Left lung (tissue), 14 donors: ENCODE data around the gene CLCA2. TPM values are rescaled to one million over a fixed set of nuclear protein-coding genes. Genes with fewer than 3 reads are reported as not detected.

Experiments used
- ATAC-seq: fragments of 200-7000 bp; cut with Tn5 transposase; one replicate; pipeline ENCODE4 v1.9.1; 2020; ENCODE audit warnings: moderate library complexity
- DNase-seq, 4 donors: peaks; one replicate each; pipeline ENCODE4 v3.0.0-alpha.2; 2013 to 2020
- H3K27ac ChIP-seq, 2 donors: fragments of 200-600 bp; sonication (generic) in 1 of 2; one replicate each; pipeline versions ENCODE4 v1.5.0 to v1.8.0; 2020 to 2021
- H3K27me3 ChIP-seq, 2 donors: fragments of 200-600 bp; sonication (generic) in 1 of 2; one replicate each; pipeline versions ENCODE4 v1.5.0 to v1.8.0; 2020 to 2021
- H3K36me3 ChIP-seq, 2 donors: fragments of 200-600 bp; sonication (generic) in 1 of 2; one replicate each; pipeline versions ENCODE4 v1.5.0 to v1.8.0; 2020 to 2021
- H3K4me1 ChIP-seq, 2 donors: fragments of 200-600 bp; one replicate each; pipeline ENCODE4 v1.8.0; 2021
- H3K4me3 ChIP-seq, 2 donors: fragments of 200-600 bp; sonication (generic) in 1 of 2; one replicate each; pipeline versions ENCODE4 v1.5.0 to v1.8.0; 2020 to 2021; ENCODE audit warnings: mild to moderate bottlenecking in 1 of 2
- H3K9me3 ChIP-seq, 2 donors: fragments of 200-600 bp; sonication (generic) in 1 of 2; one replicate each; pipeline versions ENCODE4 v1.5.0 to v1.8.0; 2020 to 2021
- CTCF ChIP-seq, 2 donors: fragments of 200-600 bp; sonication (generic) in 1 of 2; IDR thresholded peaks; one replicate each; pipeline versions ENCODE4 v1.5.0 to v1.8.0; 2021; ENCODE audit warnings: antibody characterized with exemption in 2 of 2
- intact Hi-C, 2 donors: fragments of 100-400 bp; cut with DNase I; formaldehyde crosslinking; loops; one replicate each; pipeline versions ENCODE4 v1.11.2 to v1.14.2; 2022
- long read RNA-seq, 12 donors: library from polyadenylated mRNA in 2 of 12; unstranded in 2 of 12; transcript quantifications; one replicate each; pipeline ENCODE4 v2.0.0 and lab custom pipeline, GENCODE V29; 2019 to 2026
- polyA plus RNA-seq, 6 donors: library from polyadenylated mRNA; unstranded; fragments of 120-200 nt; gene quantifications; one replicate each; pipeline ENCODE4 v1.2.1, GENCODE V29; 2013; ENCODE audit not compliant: insufficient read length in 6 of 6
- total RNA-seq, 2 donors: library from RNA; stranded (reverse); fragmentation: NEBNext Ultra II Directional; extraction: Animal tissue kit (Norgen Biotek cat#: 25700); gene quantifications; one replicate each; pipeline ENCODE4 v1.2.1, GENCODE V29; 2021
- donor health status: DM: no; HTN: yes; CAD: no.
- donor health status: DM: no; HTN: no; CAD: no.

CLCA2 gene, protein sequence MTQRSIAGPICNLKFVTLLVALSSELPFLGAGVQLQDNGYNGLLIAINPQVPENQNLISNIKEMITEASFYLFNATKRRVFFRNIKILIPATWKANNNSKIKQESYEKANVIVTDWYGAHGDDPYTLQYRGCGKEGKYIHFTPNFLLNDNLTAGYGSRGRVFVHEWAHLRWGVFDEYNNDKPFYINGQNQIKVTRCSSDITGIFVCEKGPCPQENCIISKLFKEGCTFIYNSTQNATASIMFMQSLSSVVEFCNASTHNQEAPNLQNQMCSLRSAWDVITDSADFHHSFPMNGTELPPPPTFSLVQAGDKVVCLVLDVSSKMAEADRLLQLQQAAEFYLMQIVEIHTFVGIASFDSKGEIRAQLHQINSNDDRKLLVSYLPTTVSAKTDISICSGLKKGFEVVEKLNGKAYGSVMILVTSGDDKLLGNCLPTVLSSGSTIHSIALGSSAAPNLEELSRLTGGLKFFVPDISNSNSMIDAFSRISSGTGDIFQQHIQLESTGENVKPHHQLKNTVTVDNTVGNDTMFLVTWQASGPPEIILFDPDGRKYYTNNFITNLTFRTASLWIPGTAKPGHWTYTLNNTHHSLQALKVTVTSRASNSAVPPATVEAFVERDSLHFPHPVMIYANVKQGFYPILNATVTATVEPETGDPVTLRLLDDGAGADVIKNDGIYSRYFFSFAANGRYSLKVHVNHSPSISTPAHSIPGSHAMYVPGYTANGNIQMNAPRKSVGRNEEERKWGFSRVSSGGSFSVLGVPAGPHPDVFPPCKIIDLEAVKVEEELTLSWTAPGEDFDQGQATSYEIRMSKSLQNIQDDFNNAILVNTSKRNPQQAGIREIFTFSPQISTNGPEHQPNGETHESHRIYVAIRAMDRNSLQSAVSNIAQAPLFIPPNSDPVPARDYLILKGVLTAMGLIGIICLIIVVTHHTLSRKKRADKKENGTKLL
- total RNA-seq (under 1 TPM; 0.38 to 0.42 TPM), polyA plus RNA-seq (under 1 TPM; 0.13 to 0.18 (median 0.16) TPM)
- long read RNA-seq, donor 1, result 0 reads
- long read RNA-seq, donor 2, result 0 reads
- long read RNA-seq, donor 3, result 0 reads
- long read RNA-seq, donor 4, result 0 reads
- long read RNA-seq, donor 5, result 0 reads
- long read RNA-seq, donor 6, result 0 reads
- long read RNA-seq, donor 7, result 0 reads
- long read RNA-seq, donor 8, result 0 reads
- long read RNA-seq, donor 9, result 0 reads
- long read RNA-seq, donor 10, result 0 reads
- long read RNA-seq, donor 11, result 0 reads
- long read RNA-seq, donor 12, result 0 reads

- intact Hi-C loops, result no loop called here
- Histone ChIP-seq H3K4me1 (peaks cover 0 to 3% of the 10 kb centered on the region in 2 donors), H3K36me3 (no peaks in the 10 kb centered on the region), H3K4me3 (no peak within 1 kb of the TSS), H3K27ac (no peak within 1 kb of the TSS), H3K27me3 (no peaks in the 10 kb centered on the region), H3K9me3 (no peaks in the 10 kb centered on the region)
- ATAC-seq, result no peak
- no peak for DNase-seq
- TF ChIP-seq CTCF (IDR thresholded peaks at IDR 0.05), result no peak
These were observed at the start of gene CLCA2 for GRCh38 chr1:86423873-86424272. CLCA2 (plus strand) TSS chr1:86424171; CDS start chr1:86424248, 77 bp downstream.

GRCh38 chr1:86375688-86376087, 48.3 kb upstream of the CLCA2 start:
- no peak for TF ChIP-seq CTCF (IDR thresholded peaks at IDR 0.05)
- DNase-seq, result no peak
- intact Hi-C loops, result loop anchor here in 1 of 2 donors (10.0 kb wide), 1 partner anchor 129 kb away; no protein-coding TSS in a partner anchor
- Histone ChIP-seq H3K4me3 (no peak overlapping the region), H3K27me3 (no peaks in the 10 kb centered on the region), H3K9me3 (peaks cover 0 to 8% of the 10 kb centered on the region in 2 donors), H3K36me3 (peaks cover 0 to 17% of the 10 kb centered on the region in 2 donors), H3K27ac (no peak overlapping the region), H3K4me1 (no peaks in the 10 kb centered on the region)
- ATAC-seq, result no peak

GRCh38 chr1:86377341-86377740, 46.6 kb upstream of the CLCA2 start:
- TF ChIP-seq CTCF (IDR thresholded peaks at IDR 0.05), result no peak
- intact Hi-C loops, result loop anchor here in 1 of 2 donors (10.0 kb wide), 1 partner anchor 127 kb away; no protein-coding TSS in a partner anchor
- ATAC-seq (no peak), DNase-seq (no peak)
- no peaks in the 10 kb centered on the region for H3K4me1 ChIP-seq
- H3K27ac ChIP-seq, result no peak overlapping the region
- no peaks in the 10 kb centered on the region for H3K27me3 ChIP-seq
- H3K9me3 ChIP-seq, result peaks cover 0 to 8% of the 10 kb centered on the region in 2 donors
- no peak overlapping the region for H3K4me3 ChIP-seq
- H3K36me3 ChIP-seq, result peaks cover 0 to 17% of the 10 kb centered on the region in 2 donors

- TF ChIP-seq CTCF (IDR thresholded peaks at IDR 0.05), result no peak
- no peak for DNase-seq
- Histone ChIP-seq H3K9me3 (peaks cover 0 to 8% of the 10 kb centered on the region in 2 donors), H3K4me1 (peaks cover 0 to 8% of the 10 kb centered on the region in 2 donors), H3K27me3 (no peaks in the 10 kb centered on the region), H3K4me3 (no peak overlapping the region), H3K36me3 (peaks cover 0 to 17% of the 10 kb centered on the region in 2 donors), H3K27ac (no peak overlapping the region)
- ATAC-seq, result no peak
- intact Hi-C loops, result loop anchor here in 1 of 2 donors (10.0 kb wide), 1 partner anchor 126 kb away; no protein-coding TSS in a partner anchor
These were observed 45.2 kb upstream of the CLCA2 start for GRCh38 chr1:86378813-86379212.
